ENCODE data around the gene FAM210B. TPM values are rescaled to one million over a fixed set of nuclear protein-coding genes. Genes with fewer than 3 reads are reported as not detected.

FAM210B gene
- total and polyA plus RNA-seq, 2 of the 13 experiments (the other 11 are each of a cell fraction or from before 2014, with no cell fraction given) = 75.9 to 107 TPM

GRCh38 chr20:56361900-56362299 lies 3.1 kb downstream of the FAM210B start (continued):
- TF ChIP-seq ATF7-NPFF (CRISPR knock-in tag; IDR thresholded peaks at IDR 0.05; ENCODE audit: low read depth) (no peak), YEATS2 (CRISPR knock-in tag; IDR thresholded peaks at IDR 0.05; ENCODE audit: borderline replicate concordance) (no peak), SALL1 (CRISPR knock-in tag; IDR thresholded peaks at IDR 0.05) (no peak), HNRNPH1 (optimal IDR thresholded peaks at IDR 0.05; ENCODE audit: low read depth, low read length) (no peak), RFX1 (IDR thresholded peaks at IDR 0.05) (no peak), MTF2 (CRISPR knock-in tag; IDR thresholded peaks at IDR 0.05; ENCODE audit: borderline replicate concordance) (no peak)

- no TSS peak for BruUV-seq (replicated peaks)
- H3K79me2 ChIP-seq (ENCODE audit: insufficient read depth, low read length) = peaks cover 11% of the 10 kb centered on the region
- intact Hi-C loops (cut with micrococcal nuclease; ENCODE audit: unreplicated experiment) (no loop called here), in situ Hi-C loops (cut with HindIII; ENCODE audit: extremely low pct_ligation_motif_present, low pct_unique_long_range_greater_than_20kb) (no loop called here)
- H3K9me3 ChIP-seq (ENCODE audit: low read length) = no peaks in the 10 kb centered on the region
- H3K9ac ChIP-seq (ENCODE audit: insufficient read depth, low read depth, low read length) = no peak overlapping the region
- no peak overlapping the region for H3K4me2 ChIP-seq (ENCODE audit: low read depth, low read length)
- peaks cover 3 to 23% of the 10 kb centered on the region in 2 experiments; a peak in 4 of 5 replicates for H3K36me3 ChIP-seq (replicated peaks in 1 of 2; ENCODE audit: control insufficient read depth in 1 of 2, insufficient read depth in 2 of 2, low read length in 2 of 2)
- no peak overlapping the region for H3K27ac ChIP-seq (ENCODE audit: extremely low read length, insufficient read depth, low read length)
- H2AFZ ChIP-seq (ENCODE audit: low read length) = no peak overlapping the region
- no peaks in the 10 kb centered on the region; a peak in 1 of 5 replicates for H3K27me3 ChIP-seq (ENCODE audit: control insufficient read depth in 1 of 2, insufficient read depth in 2 of 2, low read length in 2 of 2)
- peaks cover 28% of the 10 kb centered on the region for H3K4me1 ChIP-seq (ENCODE audit: insufficient read depth, low read length)
- DNase-seq (ENCODE audit: low spot score) (no peak), FAIRE-seq (no peak), ATAC-seq (no peak)
- no peak for TF ChIP-seq POLR2AphosphoS2 (IDR thresholded peaks at IDR 0.05; ENCODE audit: low read depth, low read length)
- no peak for TF ChIP-seq POGK (CRISPR knock-in tag; conservative IDR thresholded peaks at IDR 0.05)
- TF ChIP-seq ZNF687 (CRISPR knock-in tag; IDR thresholded peaks at IDR 0.05) = peak; percentile 38
- no peak for TF ChIP-seq THYN1 (CRISPR knock-in tag; IDR thresholded peaks at IDR 0.05; ENCODE audit: borderline replicate concordance, low read depth)
- 0 out of 2 replicates have a peak, but pooled peaks have one; percentile 20 for TF ChIP-seq PHF20 (CRISPR knock-in tag; IDR thresholded peaks at IDR 0.05)
- no peak for TF ChIP-seq DR1 (CRISPR knock-in tag; IDR thresholded peaks at IDR 0.05)
- TF ChIP-seq ZFP62 (CRISPR knock-in tag; IDR thresholded peaks at IDR 0.05) = no peak
- TF ChIP-seq AGO2 (optimal IDR thresholded peaks at IDR 0.05; ENCODE audit: low read depth, low read length) = peak; percentile 76
- no peak for TF ChIP-seq GABPA (IDR thresholded peaks at IDR 0.05; ENCODE audit: low read depth, low read length)
- no peak for TF ChIP-seq GABPA (CRISPR knock-in tag; IDR thresholded peaks at IDR 0.05; ENCODE audit: low read depth)
- TF ChIP-seq IRX3 (CRISPR knock-in tag; IDR thresholded peaks at IDR 0.05; ENCODE audit: borderline replicate concordance, low read depth) = no peak
- TF ChIP-seq XRCC5 (optimal IDR thresholded peaks at IDR 0.05; ENCODE audit: low read length) = peak; percentile 42
- POLR2A ChIA-PET = no interaction called here
- peaks cover 3% of the 10 kb centered on the region; the same call in 1 of the 2 replicates for H4K20me1 ChIP-seq (ENCODE audit: insufficient read depth, low read length)
- WGBS (ENCODE audit: low lambda C conversion rate) = 86% methylated on average over 8 of the region's 8 CpGs
- no peak overlapping the region for H3K4me3 ChIP-seq (replicated peaks in 1 of 3; ENCODE audit: insufficient read depth in 1 of 3, low read depth in 2 of 3, low read length in 3 of 3)
- CTCF ChIA-PET (ENCODE audit: low intra/inter-chr PET ratio, low total read pairs) = no interaction called here
Observed at GRCh38 chr20:56362833-56363413, 4.1 kb downstream of the FAM210B start.
